Osteocyte (in vitro differentiated cells): ENCODE data around the gene DOCK1. TPM values are rescaled to one million over a fixed set of nuclear protein-coding genes. Genes with fewer than 3 reads are reported as not detected.

ENCODE experiments used
- DNase-seq: peaks from one replicate; pipeline ENCODE4 v3.0.0; 2021; ENCODE audit warnings: mixed read lengths; ENCODE audit not compliant: unreplicated experiment; ENCODE audit errors: extremely low spot score
- H3K27ac Mint-ChIP-seq: one replicate; pipeline ENCODE4 v1.8.0; 2021; ENCODE audit warnings: mild to moderate bottlenecking, mixed read lengths; ENCODE audit not compliant: unreplicated experiment
- H3K27me3 Mint-ChIP-seq: one replicate; pipeline ENCODE4 v1.8.0; 2021; ENCODE audit warnings: mixed read lengths; ENCODE audit not compliant: unreplicated experiment
- H3K36me3 Mint-ChIP-seq: one replicate; pipeline ENCODE4 v1.8.0; 2021; ENCODE audit warnings: mixed read lengths; ENCODE audit not compliant: unreplicated experiment
- H3K4me1 Mint-ChIP-seq: one replicate; pipeline ENCODE4 v1.8.0; 2021; ENCODE audit warnings: mixed read lengths; ENCODE audit not compliant: unreplicated experiment
- H3K4me3 Mint-ChIP-seq: one replicate; pipeline ENCODE4 v1.8.0; 2021; ENCODE audit warnings: mild to moderate bottlenecking, moderate library complexity, mixed read lengths; ENCODE audit not compliant: unreplicated experiment
- H3K9me3 Mint-ChIP-seq: one replicate; pipeline ENCODE4 v1.8.0; 2021; ENCODE audit warnings: mixed read lengths; ENCODE audit not compliant: unreplicated experiment
- CTCF ChIP-seq: fragments of 200-600 bp; sonication (generic); IDR thresholded peaks from 2 replicates; pipeline ENCODE4 v1.5.0; 2021; ENCODE audit warnings: antibody characterized with exemption, mild to moderate bottlenecking, moderate library complexity
- total RNA-seq: library from RNA; stranded (reverse); gene quantifications from 2 replicates; pipeline ENCODE4 v1.2.1, GENCODE V29; 2021

The DOCK1 gene
- total RNA-seq, 1 donor from 2014 or later = 66.3 TPM

GRCh38 chr10:127266431-127266830 is 361.2 kb downstream of the DOCK1 start:
- Mint-ChIP-seq H3K36me3 (peaks cover 7% of the 10 kb centered on the region), H3K27me3 (no peaks in the 10 kb centered on the region), H3K4me3 (no peak overlapping the region), H3K9me3 (no peaks in the 10 kb centered on the region), H3K27ac (no peak overlapping the region), H3K4me1 (no peaks in the 10 kb centered on the region)
- DNase-seq = no peak
- no peak for TF ChIP-seq CTCF

- no peak for TF ChIP-seq CTCF
- H3K27ac Mint-ChIP-seq = no peak overlapping the region
- DNase-seq = no peak
- no peak overlapping the region for H3K4me3 Mint-ChIP-seq
- H3K4me1 Mint-ChIP-seq = no peaks in the 10 kb centered on the region
- no peaks in the 10 kb centered on the region for H3K27me3 Mint-ChIP-seq
- H3K36me3 Mint-ChIP-seq = peaks cover 7% of the 10 kb centered on the region
- H3K9me3 Mint-ChIP-seq = no peaks in the 10 kb centered on the region
Measured at GRCh38 chr10:127267442-127267841, 362.2 kb downstream of the DOCK1 start.

GRCh38 chr10:127272076-127272475 is 366.8 kb downstream of the DOCK1 start:
- Mint-ChIP-seq H3K27me3 (no peaks in the 10 kb centered on the region), H3K4me3 (no peak overlapping the region), H3K36me3 (peaks cover 15% of the 10 kb centered on the region), H3K9me3 (no peaks in the 10 kb centered on the region), H3K4me1 (peaks cover 4% of the 10 kb centered on the region), H3K27ac (no peak overlapping the region)
- no peak for TF ChIP-seq CTCF
- DNase-seq = no peak

GRCh38 chr10:127275272-127275671 is 370.0 kb downstream of the DOCK1 start:
- Mint-ChIP-seq H3K36me3 (peaks cover 19% of the 10 kb centered on the region), H3K4me3 (no peak overlapping the region), H3K27me3 (no peaks in the 10 kb centered on the region), H3K27ac (no peak overlapping the region), H3K4me1 (peaks cover 17% of the 10 kb centered on the region), H3K9me3 (no peaks in the 10 kb centered on the region)
- peak; percentile 62 for DNase-seq
- no peak for TF ChIP-seq CTCF

- Mint-ChIP-seq H3K4me3 (no peak overlapping the region), H3K9me3 (no peaks in the 10 kb centered on the region), H3K36me3 (peaks cover 18% of the 10 kb centered on the region), H3K4me1 (peaks cover 17% of the 10 kb centered on the region), H3K27me3 (no peaks in the 10 kb centered on the region), H3K27ac (no peak overlapping the region)
- DNase-seq = peak; percentile 60
- no peak for TF ChIP-seq CTCF
Measured at GRCh38 chr10:127275793-127276450, 370.7 kb downstream of the DOCK1 start.
